WTC11 (cell line): ENCODE results near the gene VANGL1. TPM values are rescaled to one million over a fixed set of nuclear protein-coding genes. Genes with fewer than 3 reads are reported as not detected.

ENCODE experiments used
- ATAC-seq: fragments of 200-7000 bp; cut with Tn5 transposase; 2 replicates; pipeline ENCODE4 v1.10.0; 2021; ENCODE audit warnings: mild to moderate bottlenecking, moderate library complexity
- CTCF ChIA-PET: fragments of 300-600 bp; sonication (Branson Sonifier 250); formaldehyde crosslinking; loops from one replicate; lab custom pipeline; 2021; ENCODE audit warnings: antibody characterized with exemption; lab: Charles Lee
- POLR2A ChIA-PET: fragments of 350-600 bp; sonication (Branson Sonifier 250); formaldehyde crosslinking; loops from one replicate; lab custom pipeline; 2021; ENCODE audit warnings: antibody characterized with exemption; lab: Charles Lee
- DNase-seq: peaks from one replicate; pipeline ENCODE4 v3.0.0; 2021; ENCODE audit warnings: low spot score
- H3K27ac Mint-ChIP-seq: 2 replicates; pipeline ENCODE4 v1.8.0; 2021; ENCODE audit warnings: mixed read lengths
- H3K27me3 Mint-ChIP-seq: 2 replicates; pipeline ENCODE4 v1.8.0; 2021; ENCODE audit warnings: low read depth, mild to moderate bottlenecking, moderate library complexity, mixed read lengths
- H3K36me3 Mint-ChIP-seq: 2 replicates; pipeline ENCODE4 v1.8.0; 2021; ENCODE audit warnings: mixed read lengths
- H3K4me1 Mint-ChIP-seq: 2 replicates; pipeline ENCODE4 v1.8.0; 2022; ENCODE audit warnings: mixed read lengths
- H3K4me3 Mint-ChIP-seq: 2 replicates; pipeline ENCODE4 v1.8.0; 2021; ENCODE audit warnings: mild to moderate bottlenecking, moderate library complexity, mixed read lengths
- H3K9me3 Mint-ChIP-seq: 2 replicates; pipeline ENCODE4 v1.8.0; 2021; ENCODE audit warnings: mixed read lengths
- AFF4 ChIP-seq: sonication (generic); formaldehyde crosslinking; IDR thresholded peaks from 2 replicates; pipeline ENCODE4 v1.8.1; 2023; ENCODE audit warnings: mild to moderate bottlenecking, missing genetic modification reagents, borderline replicate concordance
- AR ChIP-seq: fragments of 250-450 bp; sonication (Bioruptor Pico); IDR thresholded peaks from 2 replicates; pipeline ENCODE4 v1.9.0; 2021; ENCODE audit warnings: mild to moderate bottlenecking
- ATF3 ChIP-seq: sonication (generic); formaldehyde crosslinking; conservative IDR thresholded peaks from 2 replicates; pipeline ENCODE4 v1.8.1; 2022; ENCODE audit warnings: mild to moderate bottlenecking, missing genetic modification reagents
- ATF6 ChIP-seq: sonication (generic); formaldehyde crosslinking; IDR thresholded peaks from 2 replicates; pipeline ENCODE4 v1.8.1; 2023; ENCODE audit warnings: mild to moderate bottlenecking, missing genetic modification reagents
- CDX4 ChIP-seq: fragments of 250-450 bp; sonication (Bioruptor Pico); IDR thresholded peaks from 2 replicates; pipeline ENCODE4 v1.9.0; 2021; ENCODE audit warnings: moderate library complexity, mild to moderate bottlenecking, inconsistent platforms, borderline replicate concordance
- FOXP1 ChIP-seq: sonication (generic); formaldehyde crosslinking; IDR thresholded peaks from 2 replicates; pipeline ENCODE4 v1.8.0; 2022; ENCODE audit warnings: missing genetic modification reagents, mild to moderate bottlenecking, moderate library complexity, borderline replicate concordance
- GABPB1 ChIP-seq: sonication (generic); formaldehyde crosslinking; IDR thresholded peaks from 2 replicates; pipeline ENCODE4 v1.8.1; 2023; ENCODE audit warnings: mild to moderate bottlenecking, missing genetic modification reagents
- JUN ChIP-seq: sonication (generic); formaldehyde crosslinking; IDR thresholded peaks from 2 replicates; pipeline ENCODE4 v1.8.0; 2023; ENCODE audit warnings: mild to moderate bottlenecking, missing genetic modification reagents
- NR1H2 ChIP-seq: sonication (generic); formaldehyde crosslinking; IDR thresholded peaks from 2 replicates; pipeline ENCODE4 v1.9.0; 2021; ENCODE audit warnings: mild to moderate bottlenecking, moderate library complexity, missing genetic modification reagents
- PRDM15 ChIP-seq: sonication (generic); formaldehyde crosslinking; IDR thresholded peaks from 2 replicates; pipeline ENCODE4 v1.8.0; 2022; ENCODE audit warnings: missing genetic modification reagents
- RELA ChIP-seq: sonication (generic); formaldehyde crosslinking; IDR thresholded peaks from 2 replicates; pipeline ENCODE4 v1.8.1; 2022; ENCODE audit warnings: missing genetic modification reagents, mild to moderate bottlenecking, borderline replicate concordance
- ZNF416 ChIP-seq: fragments of 250-450 bp; sonication (Bioruptor Pico); IDR thresholded peaks from 2 replicates; pipeline ENCODE4 v1.9.0; 2021; ENCODE audit warnings: mild to moderate bottlenecking, inconsistent platforms
- ZNF512 ChIP-seq: sonication (generic); formaldehyde crosslinking; IDR thresholded peaks from 2 replicates; pipeline ENCODE4 v1.8.1; 2022; ENCODE audit warnings: missing genetic modification reagents, borderline replicate concordance
- total RNA-seq: library from RNA; stranded (reverse); gene quantifications from 3 replicates; pipeline ENCODE4 v1.2.3, GENCODE V29; 2021

The VANGL1 gene
- total RNA-seq, 1 experiment from 2014 or later: 15.8 TPM

GRCh38 chr1:115658646-115659045 lies 16.9 kb downstream of the VANGL1 start:
- H3K36me3 Mint-ChIP-seq: peaks cover 25% of the 10 kb centered on the region
- H3K4me3 Mint-ChIP-seq: no peak overlapping the region
- POLR2A ChIA-PET: no interaction called here
- peak overlapping the region; percentile 72 for H3K27ac Mint-ChIP-seq
- no peak for ATAC-seq
- TF ChIP-seq ATF3 (no peak), ATF6 (CRISPR knock-in tag) (no peak), ZNF512 (CRISPR knock-in tag) (no peak), JUN (no peak), PRDM15 (CRISPR knock-in tag) (no peak), CDX4 (CRISPR knock-in tag) (no peak), AR (CRISPR knock-in tag) (no peak), GABPB1 (CRISPR knock-in tag) (no peak), RELA (no peak), NR1H2 (CRISPR knock-in tag) (no peak), FOXP1 (CRISPR knock-in tag) (no peak), ZNF416 (no peak), AFF4 (CRISPR knock-in tag) (no peak)
- H3K4me1 Mint-ChIP-seq: peaks cover 48% of the 10 kb centered on the region
- no peak for DNase-seq
- no peaks in the 10 kb centered on the region; the same call in 1 of the 2 replicates for H3K27me3 Mint-ChIP-seq
- CTCF ChIA-PET: interaction anchor here (0.8 to 1.3 kb wide), 2 partner anchors 48 to 106 kb away, joined by 3 to 5 read pairs; no protein-coding TSS in a partner anchor
- H3K9me3 Mint-ChIP-seq: no peaks in the 10 kb centered on the region
